ENCODE measurements around the gene ATP2A3.

Gene ATP2A3

GRCh38 chr17:4001048-4001590 lies 36.9 kb upstream of the ATP2A3 start:
- H3K27ac ChIP-seq (replicated peaks): no peak overlapping the region
- DNase-seq (ENCODE audit: low read depth in 1 of 2, low spot score in 1 of 2): no peak
- TF ChIP-seq, protein P1, sequence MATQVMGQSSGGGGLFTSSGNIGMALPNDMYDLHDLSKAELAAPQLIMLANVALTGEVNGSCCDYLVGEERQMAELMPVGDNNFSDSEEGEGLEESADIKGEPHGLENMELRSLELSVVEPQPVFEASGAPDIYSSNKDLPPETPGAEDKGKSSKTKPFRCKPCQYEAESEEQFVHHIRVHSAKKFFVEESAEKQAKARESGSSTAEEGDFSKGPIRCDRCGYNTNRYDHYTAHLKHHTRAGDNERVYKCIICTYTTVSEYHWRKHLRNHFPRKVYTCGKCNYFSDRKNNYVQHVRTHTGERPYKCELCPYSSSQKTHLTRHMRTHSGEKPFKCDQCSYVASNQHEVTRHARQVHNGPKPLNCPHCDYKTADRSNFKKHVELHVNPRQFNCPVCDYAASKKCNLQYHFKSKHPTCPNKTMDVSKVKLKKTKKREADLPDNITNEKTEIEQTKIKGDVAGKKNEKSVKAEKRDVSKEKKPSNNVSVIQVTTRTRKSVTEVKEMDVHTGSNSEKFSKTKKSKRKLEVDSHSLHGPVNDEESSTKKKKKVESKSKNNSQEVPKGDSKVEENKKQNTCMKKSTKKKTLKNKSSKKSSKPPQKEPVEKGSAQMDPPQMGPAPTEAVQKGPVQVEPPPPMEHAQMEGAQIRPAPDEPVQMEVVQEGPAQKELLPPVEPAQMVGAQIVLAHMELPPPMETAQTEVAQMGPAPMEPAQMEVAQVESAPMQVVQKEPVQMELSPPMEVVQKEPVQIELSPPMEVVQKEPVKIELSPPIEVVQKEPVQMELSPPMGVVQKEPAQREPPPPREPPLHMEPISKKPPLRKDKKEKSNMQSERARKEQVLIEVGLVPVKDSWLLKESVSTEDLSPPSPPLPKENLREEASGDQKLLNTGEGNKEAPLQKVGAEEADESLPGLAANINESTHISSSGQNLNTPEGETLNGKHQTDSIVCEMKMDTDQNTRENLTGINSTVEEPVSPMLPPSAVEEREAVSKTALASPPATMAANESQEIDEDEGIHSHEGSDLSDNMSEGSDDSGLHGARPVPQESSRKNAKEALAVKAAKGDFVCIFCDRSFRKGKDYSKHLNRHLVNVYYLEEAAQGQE (IDR thresholded peaks at IDR 0.05; ENCODE audit: insufficient replicate concordance, low read depth): no peak
- no peak for TF ChIP-seq SPI1 (IDR thresholded peaks at IDR 0.05; ENCODE audit: borderline replicate concordance, low read depth)
- TF ChIP-seq POLR2AphosphoS5 (IDR thresholded peaks at IDR 0.05; ENCODE audit: low read depth): no peak
- TF ChIP-seq GABPA (IDR thresholded peaks at IDR 0.05; ENCODE audit: low read depth): no peak
- TF ChIP-seq, protein P2, sequence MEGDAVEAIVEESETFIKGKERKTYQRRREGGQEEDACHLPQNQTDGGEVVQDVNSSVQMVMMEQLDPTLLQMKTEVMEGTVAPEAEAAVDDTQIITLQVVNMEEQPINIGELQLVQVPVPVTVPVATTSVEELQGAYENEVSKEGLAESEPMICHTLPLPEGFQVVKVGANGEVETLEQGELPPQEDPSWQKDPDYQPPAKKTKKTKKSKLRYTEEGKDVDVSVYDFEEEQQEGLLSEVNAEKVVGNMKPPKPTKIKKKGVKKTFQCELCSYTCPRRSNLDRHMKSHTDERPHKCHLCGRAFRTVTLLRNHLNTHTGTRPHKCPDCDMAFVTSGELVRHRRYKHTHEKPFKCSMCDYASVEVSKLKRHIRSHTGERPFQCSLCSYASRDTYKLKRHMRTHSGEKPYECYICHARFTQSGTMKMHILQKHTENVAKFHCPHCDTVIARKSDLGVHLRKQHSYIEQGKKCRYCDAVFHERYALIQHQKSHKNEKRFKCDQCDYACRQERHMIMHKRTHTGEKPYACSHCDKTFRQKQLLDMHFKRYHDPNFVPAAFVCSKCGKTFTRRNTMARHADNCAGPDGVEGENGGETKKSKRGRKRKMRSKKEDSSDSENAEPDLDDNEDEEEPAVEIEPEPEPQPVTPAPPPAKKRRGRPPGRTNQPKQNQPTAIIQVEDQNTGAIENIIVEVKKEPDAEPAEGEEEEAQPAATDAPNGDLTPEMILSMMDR (IDR thresholded peaks at IDR 0.05; ENCODE audit: insufficient read depth, low read length): no peak

DNA sequence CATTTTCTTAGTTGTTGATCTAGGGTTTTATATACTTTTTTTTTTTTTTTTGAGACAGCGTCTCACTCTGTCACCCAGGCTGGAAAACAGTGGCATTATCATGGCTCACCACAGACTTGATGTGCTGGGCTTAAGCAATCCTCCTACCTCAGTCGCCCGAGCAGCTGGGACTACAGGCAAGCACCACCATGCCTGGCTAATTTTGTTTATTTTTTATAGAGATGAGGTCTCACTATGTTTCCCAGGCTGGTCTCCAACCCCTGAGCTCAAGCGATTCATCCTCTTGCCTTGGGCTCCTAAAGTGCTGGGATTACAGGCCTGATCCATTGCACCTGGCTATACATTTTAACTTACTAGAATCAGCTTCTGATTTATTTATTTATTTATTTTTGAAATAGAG lies 34.2 kb upstream of the ATP2A3 start:
- no peak for DNase-seq (ENCODE audit: low read depth in 1 of 2, low spot score in 1 of 2)
- Histone ChIP-seq H3K4me3 (replicated peaks; ENCODE audit: insufficient read depth, low read length) (no peak overlapping the region), H3K27me3 (ENCODE audit: insufficient read depth, poor library complexity, severe bottlenecking) (no peaks in the 10 kb centered on the region), H3K27ac (replicated peaks) (no peak overlapping the region)
- TF ChIP-seq SPI1 (IDR thresholded peaks at IDR 0.05; ENCODE audit: borderline replicate concordance, low read depth) (no peak), GABPA (IDR thresholded peaks at IDR 0.05; ENCODE audit: low read depth) (no peak), POLR2AphosphoS5 (IDR thresholded peaks at IDR 0.05; ENCODE audit: low read depth) (no peak)
- TF ChIP-seq, protein P1 (IDR thresholded peaks at IDR 0.05; ENCODE audit: insufficient replicate concordance, low read depth): no peak
- TF ChIP-seq, protein P2 (IDR thresholded peaks at IDR 0.05; ENCODE audit: insufficient read depth, low read length): no peak

More at GRCh38 chr17:4001048-4001590, 36.9 kb upstream of the ATP2A3 start:
- Histone ChIP-seq H3K27me3 (ENCODE audit: insufficient read depth, poor library complexity, severe bottlenecking) (no peaks in the 10 kb centered on the region), H3K4me3 (replicated peaks; ENCODE audit: insufficient read depth, low read length) (no peak overlapping the region)

- no peak overlapping the region for H3K4me3 ChIP-seq (replicated peaks; ENCODE audit: insufficient read depth, low read length)
- TF ChIP-seq, protein P2 (IDR thresholded peaks at IDR 0.05; ENCODE audit: insufficient read depth, low read length): no peak
- TF ChIP-seq, protein P1 (IDR thresholded peaks at IDR 0.05; ENCODE audit: insufficient replicate concordance, low read depth): no peak
- TF ChIP-seq SPI1 (IDR thresholded peaks at IDR 0.05; ENCODE audit: borderline replicate concordance, low read depth): no peak
- TF ChIP-seq POLR2AphosphoS5 (IDR thresholded peaks at IDR 0.05; ENCODE audit: low read depth): no peak
- no peak for TF ChIP-seq GABPA (IDR thresholded peaks at IDR 0.05; ENCODE audit: low read depth)
- H3K27ac ChIP-seq (replicated peaks): no peak overlapping the region
- no peak for DNase-seq (ENCODE audit: low read depth in 1 of 2, low spot score in 1 of 2)
- H3K27me3 ChIP-seq (ENCODE audit: insufficient read depth, poor library complexity, severe bottlenecking): no peaks in the 10 kb centered on the region
Observed at GRCh38 chr17:3995067-3995466, 30.8 kb upstream of the ATP2A3 start.

All from HL-60 (cell line).